Body of pancreas (tissue), 4 donors: ENCODE data around the gene ACSF2.

Experiments
- CTCF ChIP-seq, 7 experiments: fragments of 450-650 bp in 4 of 7; fragments of 200-600 bp in 3 of 7; sonication (generic) in 3 of 7; IDR thresholded peaks; one replicate each; pipeline ENCODE4 v1.5.1; 2016 to 2019; ENCODE audit warnings: antibody characterized with exemption in 7 of 7
- POLR2A ChIP-seq, 3 donors: fragments of 450-650 bp; IDR thresholded peaks; one replicate each; pipeline ENCODE4 v1.6.1; 2016; ENCODE audit warnings: antibody characterized with exemption in 3 of 3, mild to moderate bottlenecking in 2 of 3

- TF ChIP-seq POLR2A (IDR thresholded peaks at IDR 0.05) (no peak), CTCF (IDR thresholded peaks at IDR 0.05) (peak in 1 of 7 experiments; percentile 14)
These were observed 31.3 kb upstream of the ACSF2 start for GRCh38 chr17:50394711-50395110.
